ENCODE data around the gene SPIN2A.
"Not testable (repeated sequence)": the region's sequence is repeated elsewhere in the genome, so short reads cannot be mapped to it uniquely, and the experiment has no call there.

The SPIN2A gene

DNA sequence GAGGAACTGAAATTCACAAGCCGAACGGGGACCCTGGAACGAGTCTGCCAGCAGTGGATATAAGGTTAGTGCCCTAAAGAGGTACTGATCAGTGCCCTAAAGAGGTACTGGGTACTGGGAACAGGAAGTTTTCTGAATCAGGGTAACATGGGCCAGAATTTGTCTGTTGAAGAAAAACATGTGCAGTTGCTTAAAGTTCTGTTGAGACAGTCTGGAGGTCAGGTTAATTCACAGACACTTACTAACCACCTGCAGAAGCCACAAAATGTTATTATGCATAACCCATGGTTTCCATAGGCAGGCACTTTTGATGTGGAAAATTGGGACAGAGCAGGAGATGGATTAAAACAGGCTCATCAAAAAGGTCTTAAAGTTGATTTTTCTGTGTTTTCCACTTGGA is 33.7 kb downstream of the SPIN2A start:
- DNase-seq (ENCODE audit: low spot score) (no peak), FAIRE-seq (no peak)

DNA sequence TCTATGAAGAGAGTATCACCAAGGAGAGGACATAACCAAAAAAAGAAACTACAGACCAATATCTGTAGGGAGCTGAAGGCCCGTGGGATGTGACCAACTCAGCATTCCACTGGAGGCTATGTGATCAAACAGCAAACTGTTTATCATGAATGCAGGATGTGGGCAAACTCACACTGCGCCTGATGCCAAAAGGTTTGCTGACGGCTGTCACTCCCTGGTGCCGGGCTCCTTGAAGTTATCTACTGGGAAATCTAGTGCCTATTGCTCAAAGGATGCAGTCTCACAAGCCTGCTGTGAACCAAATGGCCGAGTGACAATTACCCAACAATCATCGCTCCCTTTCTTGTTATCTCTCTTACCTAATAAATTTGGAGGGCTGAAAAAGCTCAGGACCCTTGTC is 34.3 kb downstream of the SPIN2A start:
- not testable (repeated sequence) for DNase-seq (ENCODE audit: low spot score); FAIRE-seq
